ENCODE results near the gene RBFOX2.

RBFOX2 gene

GRCh38 chr22:35781898-35782297 is 246.7 kb downstream of the RBFOX2 start:
- DNase-seq (ENCODE audit: low read depth, low spot score) = no peak

GRCh38 chr22:35777335-35777975 is 251.2 kb downstream of the RBFOX2 start:
- no peak for DNase-seq (ENCODE audit: low read depth, low spot score)

- DNase-seq (ENCODE audit: low read depth, low spot score) = no peak
Observed at GRCh38 chr22:35775339-35775738, 253.3 kb downstream of the RBFOX2 start.

- no peak for DNase-seq (ENCODE audit: low read depth, low spot score)
Observed at GRCh38 chr22:35769974-35770373, 258.6 kb downstream of the RBFOX2 start.

GRCh38 chr22:35766654-35767580 is 261.7 kb downstream of the RBFOX2 start:
- no peak for DNase-seq (ENCODE audit: low read depth, low spot score)

- DNase-seq (ENCODE audit: low read depth, low spot score) = no peak
Observed at GRCh38 chr22:35761037-35761436, 267.6 kb downstream of the RBFOX2 start.

GRCh38 chr22:35758394-35758793 is 270.2 kb downstream of the RBFOX2 start:
- no peak for DNase-seq (ENCODE audit: low read depth, low spot score)

- DNase-seq (ENCODE audit: low read depth, low spot score) = no peak
Observed at GRCh38 chr22:35756722-35757121, 271.9 kb downstream of the RBFOX2 start.

GRCh38 chr22:35754761-35755160 is 273.9 kb downstream of the RBFOX2 start:
- DNase-seq (ENCODE audit: low read depth, low spot score) = no peak

- no peak for DNase-seq (ENCODE audit: low read depth, low spot score)
Observed at GRCh38 chr22:35752863-35753189, 275.8 kb downstream of the RBFOX2 start.

GRCh38 chr22:35752006-35752862 is 276.4 kb downstream of the RBFOX2 start:
- no peak for DNase-seq (ENCODE audit: low read depth, low spot score)

GRCh38 chr22:35749808-35750207 is 278.8 kb downstream of the RBFOX2 start:
- no peak for DNase-seq (ENCODE audit: low read depth, low spot score)

GRCh38 chr22:35746946-35747703 is 281.5 kb downstream of the RBFOX2 start:
- no peak for DNase-seq (ENCODE audit: low read depth, low spot score)

- no peak for DNase-seq (ENCODE audit: low read depth, low spot score)
Observed at GRCh38 chr22:35746248-35746647, 282.4 kb downstream of the RBFOX2 start.

- DNase-seq (ENCODE audit: low read depth, low spot score) = no peak
Observed at GRCh38 chr22:35743326-35743860, 285.2 kb downstream of the RBFOX2 start.

GRCh38 chr22:35742342-35743100 is 286.1 kb downstream of the RBFOX2 start:
- peak; percentile 53 for DNase-seq (ENCODE audit: low read depth, low spot score)

GRCh38 chr22:35740616-35741015 is 288.0 kb downstream of the RBFOX2 start:
- no peak for DNase-seq (ENCODE audit: low read depth, low spot score)

- no peak for DNase-seq (ENCODE audit: low read depth, low spot score)
Observed at GRCh38 chr22:35739931-35740380, 288.7 kb downstream of the RBFOX2 start.

GRCh38 chr22:35739076-35739930 is 289.3 kb downstream of the RBFOX2 start:
- no peak for DNase-seq (ENCODE audit: low read depth, low spot score)

Data from brain pericyte (primary cell).